ENCODE data around the gene CASP3. TPM values are rescaled to one million over a fixed set of nuclear protein-coding genes. Genes with fewer than 3 reads are reported as not detected.
"Not testable (repeated sequence)": the region's sequence is repeated elsewhere in the genome, so short reads cannot be mapped to it uniquely, and the experiment has no call there.

The CASP3 gene
- polyA plus RNA-seq, 1 donor, result 38.2 TPM

GRCh38 chr4:184636144-184636543 is 13.1 kb downstream of the CASP3 start:
- DNase-seq, result no peak

- DNase-seq, result no peak
Measured at GRCh38 chr4:184635381-184635780, 13.9 kb downstream of the CASP3 start.

GRCh38 chr4:184632842-184633241 is 16.4 kb downstream of the CASP3 start:
- DNase-seq, result no peak

- DNase-seq, result no peak
Measured at GRCh38 chr4:184628103-184628502, 21.1 kb downstream of the CASP3 start.

GRCh38 chr4:184625783-184626596 is 23.3 kb downstream of the CASP3 start:
- not testable (repeated sequence) for DNase-seq

GRCh38 chr4:184624972-184625554 is 24.2 kb downstream of the CASP3 start:
- no peak for DNase-seq

- not testable (repeated sequence) for DNase-seq
Measured at GRCh38 chr4:184624504-184624903, 24.7 kb downstream of the CASP3 start.

- DNase-seq, result no peak
Measured at GRCh38 chr4:184621518-184621917, 27.7 kb downstream of the CASP3 start.

- DNase-seq, result no peak
Measured at GRCh38 chr4:184620212-184620867, 28.9 kb downstream of the CASP3 start.

GRCh38 chr4:184617600-184618196 is 31.5 kb downstream of the CASP3 start:
- DNase-seq, result no peak

- no peak for DNase-seq
Measured at GRCh38 chr4:184616633-184617551, 32.4 kb downstream of the CASP3 start.

- DNase-seq, result not testable (repeated sequence)
Measured at GRCh38 chr4:184616168-184616567, 33.1 kb downstream of the CASP3 start.

GRCh38 chr4:184614509-184614908 is 34.7 kb downstream of the CASP3 start:
- no peak for DNase-seq

- DNase-seq, result no peak
Measured at GRCh38 chr4:184613405-184613804, 35.8 kb downstream of the CASP3 start.

GRCh38 chr4:184612074-184612473 is 37.2 kb downstream of the CASP3 start:
- DNase-seq, result no peak

- not testable (repeated sequence) for DNase-seq
Measured at GRCh38 chr4:184607429-184607828, 41.8 kb downstream of the CASP3 start.

GRCh38 chr4:184602857-184603256 is 46.4 kb downstream of the CASP3 start:
- not testable (repeated sequence) for DNase-seq

GRCh38 chr4:184600982-184601381 is 48.3 kb downstream of the CASP3 start:
- DNase-seq, result not testable (repeated sequence)

GRCh38 chr4:184599492-184600135 is 49.6 kb downstream of the CASP3 start:
- no peak for DNase-seq

GRCh38 chr4:184598753-184599491 is 50.3 kb downstream of the CASP3 start:
- no peak for DNase-seq
